ENCODE data around the gene PHLPP1.

PHLPP1 gene

DNA sequence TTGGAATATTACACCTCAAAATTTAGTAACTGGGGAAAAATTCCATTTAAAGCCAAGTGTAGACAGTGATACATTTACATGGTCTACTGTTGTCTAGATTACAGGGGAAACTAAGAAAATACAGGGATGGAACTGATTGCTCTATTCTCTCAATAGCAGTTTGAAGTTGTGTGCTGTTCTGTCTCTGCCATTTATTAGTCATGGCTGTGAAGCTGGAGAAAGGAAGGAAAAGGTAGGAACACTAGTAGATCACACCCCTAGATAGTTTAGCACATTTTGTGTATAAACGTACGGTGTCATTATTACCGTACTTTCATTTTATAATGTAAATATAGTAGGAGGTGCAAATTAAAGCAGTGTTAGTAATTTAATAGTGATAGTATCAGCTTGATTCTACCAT, 170.5 kb downstream of the PHLPP1 start:
- H3K36me3 ChIP-seq (ENCODE audit: low read length), result no peaks in the 10 kb centered on the region

GRCh38 chr18:62894681-62895390, 179.5 kb downstream of the PHLPP1 start:
- no peaks in the 10 kb centered on the region for H3K79me2 ChIP-seq (ENCODE audit: insufficient read depth, low read length)
- no peaks in the 10 kb centered on the region for H3K27me3 ChIP-seq (ENCODE audit: low read length)
- H3K9me3 ChIP-seq (ENCODE audit: insufficient read depth, low read length), result no peaks in the 10 kb centered on the region
- TF ChIP-seq CTCF (IDR thresholded peaks at IDR 0.05; ENCODE audit: insufficient read depth, low read length, poor library complexity, severe bottlenecking) (no peak), EZH2phosphoT487 (conservative IDR thresholded peaks at IDR 0.05; ENCODE audit: low read length) (no peak)
- H2AFZ ChIP-seq (ENCODE audit: low read depth, low read length, severe bottlenecking), result no peak overlapping the region
- no peaks in the 10 kb centered on the region for H3K9me2 ChIP-seq (replicated peaks; ENCODE audit: insufficient read depth, low read length)
- H3K9ac ChIP-seq (ENCODE audit: low read length), result no peak overlapping the region
- H3K4me2 ChIP-seq (ENCODE audit: low read depth, low read length, poor library complexity, severe bottlenecking), result no peak overlapping the region
- H3K27ac ChIP-seq (ENCODE audit: low read depth, low read length), result no peak overlapping the region
- no peaks in the 10 kb centered on the region for H3F3A ChIP-seq (ENCODE audit: insufficient read depth)
- H3K4me3 ChIP-seq (ENCODE audit: insufficient read depth, low read length, poor library complexity, severe bottlenecking), result no peak overlapping the region
- no peaks in the 10 kb centered on the region for H4K20me1 ChIP-seq (ENCODE audit: low read depth, low read length)
- no peaks in the 10 kb centered on the region; the same call in 1 of the 2 replicates for H3K36me3 ChIP-seq (ENCODE audit: low read length)

More for the DNA sequence above, 170.5 kb downstream of the PHLPP1 start:
- no peak overlapping the region for H3K9ac ChIP-seq (ENCODE audit: low read length)
- no peaks in the 10 kb centered on the region for H4K20me1 ChIP-seq (ENCODE audit: low read depth, low read length)
- H2AFZ ChIP-seq (ENCODE audit: low read depth, low read length, severe bottlenecking), result no peak overlapping the region
- H3K9me2 ChIP-seq (replicated peaks; ENCODE audit: insufficient read depth, low read length), result no peaks in the 10 kb centered on the region
- H3K9me3 ChIP-seq (ENCODE audit: insufficient read depth, low read length), result no peaks in the 10 kb centered on the region
- no peak for TF ChIP-seq EZH2phosphoT487 (conservative IDR thresholded peaks at IDR 0.05; ENCODE audit: low read length)
- no peak overlapping the region for H3K4me2 ChIP-seq (ENCODE audit: low read depth, low read length, poor library complexity, severe bottlenecking)
- H3K4me3 ChIP-seq (ENCODE audit: insufficient read depth, low read length, poor library complexity, severe bottlenecking), result no peak overlapping the region
- H3K27ac ChIP-seq (ENCODE audit: low read depth, low read length), result no peak overlapping the region
- H3F3A ChIP-seq (ENCODE audit: insufficient read depth), result no peaks in the 10 kb centered on the region
- H3K27me3 ChIP-seq (ENCODE audit: low read length), result no peaks in the 10 kb centered on the region
- no peaks in the 10 kb centered on the region for H3K79me2 ChIP-seq (ENCODE audit: insufficient read depth, low read length)

DNA sequence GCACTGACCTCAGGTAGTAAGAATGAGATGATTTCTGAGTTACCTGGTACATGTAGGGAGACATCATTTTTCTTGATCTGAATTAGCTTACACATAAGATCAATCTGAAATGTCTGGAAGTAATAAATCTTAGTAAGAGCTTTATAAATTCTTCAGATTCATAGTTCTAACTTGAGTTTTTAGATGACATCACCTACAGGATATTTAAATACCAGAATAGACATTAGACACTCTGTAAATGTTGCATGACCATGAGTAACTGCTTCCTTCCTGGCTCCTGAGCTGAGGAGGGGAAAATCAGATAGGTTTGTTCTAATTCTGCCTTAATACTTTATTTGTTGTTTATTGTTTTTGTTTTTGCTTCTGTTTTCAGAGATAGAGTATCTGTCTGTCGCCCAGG, 181.8 kb downstream of the PHLPP1 start:
- no peak overlapping the region for H3K4me2 ChIP-seq (ENCODE audit: low read depth, low read length, poor library complexity, severe bottlenecking)
- H3K36me3 ChIP-seq (ENCODE audit: low read length), result no peaks in the 10 kb centered on the region; the same call in 1 of the 2 replicates
- TF ChIP-seq CTCF (IDR thresholded peaks at IDR 0.05; ENCODE audit: insufficient read depth, low read length, poor library complexity, severe bottlenecking), result no peak
- TF ChIP-seq EZH2phosphoT487 (conservative IDR thresholded peaks at IDR 0.05; ENCODE audit: low read length), result no peak

DNA sequence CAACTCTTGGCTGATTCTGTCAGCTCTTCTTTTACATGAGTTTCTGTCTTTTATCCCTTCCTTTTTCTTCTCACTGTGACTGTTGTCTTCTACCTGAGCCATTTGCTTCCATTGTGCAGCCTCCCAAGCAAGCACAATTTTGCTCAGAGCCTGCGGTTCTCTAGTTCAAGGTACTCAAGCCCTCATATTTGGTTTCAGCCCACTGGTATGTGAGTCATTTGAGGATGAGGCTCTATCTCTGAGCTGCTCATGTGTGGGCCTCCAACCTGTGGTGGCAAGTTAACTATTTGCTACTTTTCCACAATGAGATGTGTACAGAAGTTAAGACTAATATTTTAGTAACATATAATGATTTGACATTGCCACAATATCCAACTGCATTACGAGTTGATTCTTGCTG, 183.0 kb downstream of the PHLPP1 start:
- H3K27me3 ChIP-seq (ENCODE audit: low read length), result no peaks in the 10 kb centered on the region
- H3K4me3 ChIP-seq (ENCODE audit: insufficient read depth, low read length, poor library complexity, severe bottlenecking), result no peak overlapping the region
- H3K27ac ChIP-seq (ENCODE audit: low read depth, low read length), result no peak overlapping the region
- TF ChIP-seq EZH2phosphoT487 (conservative IDR thresholded peaks at IDR 0.05; ENCODE audit: low read length), result no peak
- no peak for TF ChIP-seq CTCF (IDR thresholded peaks at IDR 0.05; ENCODE audit: insufficient read depth, low read length, poor library complexity, severe bottlenecking)
- H2AFZ ChIP-seq (ENCODE audit: low read depth, low read length, severe bottlenecking), result no peak overlapping the region
- H3K4me2 ChIP-seq (ENCODE audit: low read depth, low read length, poor library complexity, severe bottlenecking), result no peak overlapping the region
- no peaks in the 10 kb centered on the region for H3K79me2 ChIP-seq (ENCODE audit: insufficient read depth, low read length)
- H4K20me1 ChIP-seq (ENCODE audit: low read depth, low read length), result no peaks in the 10 kb centered on the region
- no peaks in the 10 kb centered on the region for H3K9me2 ChIP-seq (replicated peaks; ENCODE audit: insufficient read depth, low read length)
- H3K9ac ChIP-seq (ENCODE audit: low read length), result no peak overlapping the region
- no peaks in the 10 kb centered on the region for H3F3A ChIP-seq (ENCODE audit: insufficient read depth)
- no peaks in the 10 kb centered on the region; the same call in 1 of the 2 replicates for H3K36me3 ChIP-seq (ENCODE audit: low read length)
- H3K9me3 ChIP-seq (ENCODE audit: insufficient read depth, low read length), result no peaks in the 10 kb centered on the region

More for the DNA sequence above, 181.8 kb downstream of the PHLPP1 start:
- H3K9me2 ChIP-seq (replicated peaks; ENCODE audit: insufficient read depth, low read length), result no peaks in the 10 kb centered on the region
- H4K20me1 ChIP-seq (ENCODE audit: low read depth, low read length), result no peaks in the 10 kb centered on the region
- H3K79me2 ChIP-seq (ENCODE audit: insufficient read depth, low read length), result no peaks in the 10 kb centered on the region
- H2AFZ ChIP-seq (ENCODE audit: low read depth, low read length, severe bottlenecking), result no peak overlapping the region
- H3K9me3 ChIP-seq (ENCODE audit: insufficient read depth, low read length), result no peaks in the 10 kb centered on the region
- no peak overlapping the region for H3K27ac ChIP-seq (ENCODE audit: low read depth, low read length)
- no peaks in the 10 kb centered on the region for H3F3A ChIP-seq (ENCODE audit: insufficient read depth)
- H3K27me3 ChIP-seq (ENCODE audit: low read length), result no peaks in the 10 kb centered on the region
- no peak overlapping the region for H3K4me3 ChIP-seq (ENCODE audit: insufficient read depth, low read length, poor library complexity, severe bottlenecking)
- H3K9ac ChIP-seq (ENCODE audit: low read length), result no peak overlapping the region
